HepG2 (cell line): Measurements from ENCODE around the gene SERPINB1. TPM values are rescaled to one million over a fixed set of nuclear protein-coding genes. Genes with fewer than 3 reads are reported as not detected.

Source experiments
- ATAC-seq: fragments of 200-7000 bp; cut with Tn5 transposase; 3 replicates; pipeline ENCODE4 v1.9.1; 2020; ENCODE audit warnings: mild to moderate bottlenecking, moderate library complexity
- BruUV-seq: library from RNA; stranded (reverse); fragments of 400-500 nt; replicated peaks from 2 replicates; lab custom pipeline; 2021; lab: Mats Ljungman, UMichigan
- CTCF ChIA-PET: fragments of 300-600 bp; formaldehyde crosslinking; extraction: SDS; loops from one replicate; lab custom pipeline; 2021; ENCODE audit warnings: low total read pairs, inconsistent platforms, low intra/inter-chr PET ratio; lab: Yijun Ruan, JAX
- POLR2A ChIA-PET: fragments of 350-600 bp; sonication (Branson Sonifier 250); formaldehyde crosslinking; loops from one replicate; lab custom pipeline; 2020; ENCODE audit warnings: antibody characterized with exemption, inconsistent platforms; lab: Yijun Ruan, JAX
- DNase-seq: peaks from one replicate; pipeline ENCODE4 v3.0.0-alpha.2; 2015; ENCODE audit warnings: low spot score
- FAIRE-seq: peaks from 3 replicates; lab custom pipeline; 2011; peaks lifted over from hg19 to GRCh38; lab: Jason Lieb, UNC
- H2AFZ ChIP-seq: one replicate; pipeline ENCODE4 v1.6.1; 2011; ENCODE audit warnings: low read length, inconsistent platforms
- H3K27ac ChIP-seq: fragments of 300-600 bp; 3 replicates; pipeline ENCODE4 v1.8.0; 2011; ENCODE audit warnings: mixed run types, mild to moderate bottlenecking, mixed read lengths, low read length, inconsistent platforms; ENCODE audit not compliant: insufficient read depth; ENCODE audit errors: extremely low read length
- H3K27me3 ChIP-seq, 2 experiments: fragments of 200-600 bp in 1 of 2; 2 replicates in 1 of 2; 3 replicates in 1 of 2; pipeline versions ENCODE4 v1.6.0 to v1.8.0; 2011; ENCODE audit warnings: low read length in 2 of 2, mild to moderate bottlenecking in 2 of 2, moderate library complexity in 2 of 2, inconsistent platforms in 1 of 2; ENCODE audit not compliant: insufficient read depth in 2 of 2, control insufficient read depth in 1 of 2
- H3K36me3 ChIP-seq, 2 experiments: fragments of 200-600 bp in 1 of 2; replicated peaks in 1 of 2; 2 replicates in 1 of 2; 3 replicates in 1 of 2; pipeline versions ENCODE4 v1.5.1 to v1.8.0; 2011; ENCODE audit warnings: low read length in 2 of 2, inconsistent platforms in 1 of 2; ENCODE audit not compliant: insufficient read depth in 2 of 2, control insufficient read depth in 1 of 2
- H3K4me1 ChIP-seq: 2 replicates; pipeline ENCODE4 v1.5.1; 2012; ENCODE audit warnings: low read length, inconsistent platforms; ENCODE audit not compliant: insufficient read depth
- H3K4me2 ChIP-seq: 2 replicates; pipeline ENCODE4 v1.6.0; 2011; ENCODE audit warnings: low read depth, low read length, inconsistent platforms
- H3K4me3 ChIP-seq, 3 experiments: fragments of 200-600 bp in 1 of 3; sonication (generic), shearing (Covaris generic) in 1 of 3; replicated peaks in 1 of 3; 2 replicates each; pipeline ENCODE4 v1.5.1; 2011 to 2016; ENCODE audit warnings: low read length in 3 of 3, inconsistent platforms in 2 of 3, low read depth in 2 of 3, mild to moderate bottlenecking in 2 of 3, control low read depth in 1 of 3, mixed read lengths in 1 of 3; ENCODE audit not compliant: insufficient read depth in 1 of 3
- H3K79me2 ChIP-seq: one replicate; pipeline ENCODE4 v1.6.1; 2011; ENCODE audit warnings: low read length, inconsistent platforms; ENCODE audit not compliant: insufficient read depth
- H3K9ac ChIP-seq: 2 replicates; pipeline ENCODE4 v1.6.0; 2011; ENCODE audit warnings: mild to moderate bottlenecking, low read depth, low read length, inconsistent platforms; ENCODE audit not compliant: insufficient read depth
- H3K9me3 ChIP-seq: 2 replicates; pipeline ENCODE4 v1.5.1; 2012; ENCODE audit warnings: mild to moderate bottlenecking, low read length
- H4K20me1 ChIP-seq: 2 replicates; pipeline ENCODE4 v1.6.0; 2011; ENCODE audit warnings: inconsistent platforms, mild to moderate bottlenecking, low read length, moderate library complexity; ENCODE audit not compliant: insufficient read depth
- CREB3 ChIP-seq: sonication (generic); formaldehyde crosslinking; IDR thresholded peaks from 2 replicates; pipeline ENCODE4 v1.5.0; 2020; ENCODE audit warnings: missing genetic modification reagents
- DDIT3 ChIP-seq: sonication (generic); formaldehyde crosslinking; IDR thresholded peaks from 2 replicates; pipeline ENCODE4 v1.4.0; 2020; ENCODE audit warnings: mild to moderate bottlenecking, missing genetic modification reagents
- DMTF1 ChIP-seq: sonication (generic); formaldehyde crosslinking; IDR thresholded peaks from 2 replicates; pipeline ENCODE4 v1.4.0; 2020; ENCODE audit warnings: mild to moderate bottlenecking, missing genetic modification reagents
- POLR2AphosphoS2 ChIP-seq: IDR thresholded peaks from 2 replicates; pipeline ENCODE4 v1.6.1; 2011; ENCODE audit warnings: low read depth, low read length, improper control_type of control experiment
- RFXAP ChIP-seq: sonication (generic); formaldehyde crosslinking; IDR thresholded peaks from 2 replicates; pipeline ENCODE4 v1.4.0; 2020; ENCODE audit warnings: missing genetic modification reagents, borderline replicate concordance
- RXRA ChIP-seq: sonication (generic); formaldehyde crosslinking; IDR thresholded peaks from 2 replicates; pipeline ENCODE4 v1.5.1; 2020; ENCODE audit warnings: missing genetic modification reagents
- SIN3A ChIP-seq: IDR thresholded peaks from 2 replicates; pipeline ENCODE4 v1.6.1; 2011; ENCODE audit warnings: low read depth, mild to moderate bottlenecking, control low read depth, low read length, borderline replicate concordance
- SMAD3 ChIP-seq: sonication (generic); formaldehyde crosslinking; IDR thresholded peaks from 2 replicates; pipeline ENCODE4 v1.4.0; 2020; ENCODE audit warnings: missing genetic modification reagents
- SP2 ChIP-seq: sonication (generic); formaldehyde crosslinking; IDR thresholded peaks from 2 replicates; pipeline ENCODE4 v1.5.1; 2020; ENCODE audit warnings: mild to moderate bottlenecking, missing genetic modification reagents
- TAF1 ChIP-seq: sonication (generic); formaldehyde crosslinking; IDR thresholded peaks from 2 replicates; pipeline ENCODE4 v1.4.0; 2020; ENCODE audit warnings: missing genetic modification reagents
- TFAP4 ChIP-seq: sonication (generic); IDR thresholded peaks from 2 replicates; pipeline ENCODE4 v1.6.1; 2016; ENCODE audit warnings: low read depth, borderline replicate concordance
- TFDP2 ChIP-seq: sonication (generic); formaldehyde crosslinking; IDR thresholded peaks from 2 replicates; pipeline ENCODE4 v1.4.0; 2020; ENCODE audit warnings: missing genetic modification reagents
- TGIF2 ChIP-seq: IDR thresholded peaks from 2 replicates; pipeline ENCODE4 v1.6.1; 2016; ENCODE audit warnings: control low read depth, missing compliant biosample characterization
- ZBTB37 ChIP-seq: sonication (generic); formaldehyde crosslinking; IDR thresholded peaks from 2 replicates; pipeline ENCODE4 v1.4.0; 2020; ENCODE audit warnings: mild to moderate bottlenecking, missing genetic modification reagents
- ZNF776 ChIP-seq: sonication (generic); formaldehyde crosslinking; IDR thresholded peaks from 2 replicates; pipeline ENCODE4 v1.4.0; 2020; ENCODE audit warnings: mild to moderate bottlenecking, missing genetic modification reagents
- WGBS: methylation state at CpG from one replicate; pipeline ENCODE4 v1.1.6; 2017; ENCODE audit warnings: low lambda C conversion rate; 5-methylcytosine and 5-hydroxymethylcytosine counted together
- in situ Hi-C: cut with HindIII; loops from 2 replicates; pipeline ENCODE4 v1.10.0; 2017; ENCODE audit warnings: low pct_unique_long_range_greater_than_20kb; ENCODE audit not compliant: extremely low pct_ligation_motif_present
- intact Hi-C: fragments of 100-400 bp; cut with micrococcal nuclease; formaldehyde crosslinking; loops from one replicate; pipeline ENCODE4 v1.10.0; 2022; ENCODE audit not compliant: unreplicated experiment
- polyA plus RNA-seq, 8 experiments: library from polyadenylated mRNA; depleted of rRNA in 3 of 8; stranded (reverse) in 7 of 8; unstranded in 1 of 8; fragments of >200 nt; fragmentation: Illumina TruSeq in 4 of 8; extraction: Trizol in 4 of 8; gene quantifications; 2 replicates each; pipeline versions ENCODE4 v1.2.1 to v1.2.3, GENCODE V29; 2011 to 2016; ENCODE audit warnings: low read depth in 4 of 8, missing spikeins in 1 of 8, mixed read lengths in 1 of 8; ENCODE audit not compliant: insufficient read depth in 1 of 8
- total RNA-seq, 5 experiments: library from RNA; depleted of rRNA; stranded (reverse); fragments of >200 nt; fragmentation: Illumina TruSeq; extraction: Trizol; gene quantifications; 2 replicates each; pipeline ENCODE4 v1.2.3, GENCODE V29; 2016; ENCODE audit warnings: low read depth in 1 of 5

The SERPINB1 gene
- total and polyA plus RNA-seq, 2 of the 13 experiments (the other 11 are each of a cell fraction or from before 2014, with no cell fraction given): 41.4 to 60.5 TPM

GRCh38 chr6:2875359-2876191, 33.9 kb upstream of the SERPINB1 start (continued):
- peak; percentile 60; the same call in 1 of the 2 replicates for TF ChIP-seq RXRA
- 0 out of 2 replicates have a peak, but pooled peaks have one; percentile 29 for TF ChIP-seq TAF1
- TF ChIP-seq SIN3A: no peak
- TF ChIP-seq RFXAP (CRISPR knock-in tag): no peak
- TF ChIP-seq SP2 (CRISPR knock-in tag): no peak
- peak; percentile 63; the same call in 1 of the 2 replicates for TF ChIP-seq ZNF776
- TF ChIP-seq SMAD3: no peak
- TF ChIP-seq, all 625 proteins: peak for 37

- Histone ChIP-seq H3K4me3 (no peak overlapping the region), H3K27me3 (no peaks in the 10 kb centered on the region; a peak in 1 of 5 replicates), H3K4me1 (peaks cover 54% of the 10 kb centered on the region), H3K79me2 (no peaks in the 10 kb centered on the region), H4K20me1 (no peaks in the 10 kb centered on the region), H3K9me3 (no peaks in the 10 kb centered on the region), H3K9ac (no peak overlapping the region), H3K27ac (no peak overlapping the region), H2AFZ (no peak overlapping the region), H3K36me3 (no peaks in the 10 kb centered on the region), H3K4me2 (no peak overlapping the region)
- ChIA-PET CTCF (no interaction called here), POLR2A (no interaction called here)
- FAIRE-seq (no peak), ATAC-seq (no peak), DNase-seq (no peak)
- no TSS peak for BruUV-seq
- intact Hi-C loops (no loop called here), in situ Hi-C loops (no loop called here)
- WGBS: 82% methylated on average over 8 of the region's 8 CpGs
- TF ChIP-seq ZBTB37 (CRISPR knock-in tag) (no peak), DDIT3 (CRISPR knock-in tag) (no peak), TFAP4 (no peak), TFDP2 (no peak), DMTF1 (CRISPR knock-in tag) (no peak), POLR2AphosphoS2 (no peak), TGIF2 (no peak), CREB3 (no peak)
These were observed 32.0 kb upstream of the SERPINB1 start for GRCh38 chr6:2873643-2874042.
